Adrenal gland (tissue), 12 donors: Measurements from ENCODE around the gene JAGN1. TPM values are rescaled to one million over a fixed set of nuclear protein-coding genes. Genes with fewer than 3 reads are reported as not detected.
A peak's percentile ranks its signal among the peaks of the same experiment; 100 is the strongest.

Source experiments
- DNase-seq, 7 donors: peaks; one replicate each; pipeline ENCODE4 v3.0.0-alpha.2; 2019 to 2020
- H3K27ac ChIP-seq, 5 donors: fragments of 200-600 bp; sonication (generic) in 4 of 5; 1 replicate in 3 of 5; 2 replicates in 2 of 5; pipeline versions ENCODE4 v1.5.1 to v1.8.0; 2016 to 2020; ENCODE audit warnings: mild to moderate bottlenecking in 1 of 5
- H3K27me3 ChIP-seq: fragments of 200-600 bp; 2 replicates; pipeline ENCODE4 v1.8.0; 2021
- H3K36me3 ChIP-seq, 2 donors: fragments of 200-600 bp; replicated peaks in 1 of 2; 1 replicate in 1 of 2; 2 replicates in 1 of 2; pipeline versions ENCODE4 v1.5.1 to v1.8.0; 2018 to 2022
- H3K4me1 ChIP-seq, 2 donors: fragments of 200-600 bp; replicated peaks in 1 of 2; 1 replicate in 1 of 2; 2 replicates in 1 of 2; pipeline versions ENCODE4 v1.5.1 to v1.8.0; 2018 to 2021
- H3K4me3 ChIP-seq, 4 donors: fragments of 200-600 bp; sonication (generic) in 3 of 4; one replicate each; pipeline ENCODE4 v1.5.1; 2016 to 2018
- H3K9me3 ChIP-seq, 3 donors: fragments of 200-600 bp; sonication (generic) in 1 of 3; replicated peaks in 1 of 3; 1 replicate in 2 of 3; 2 replicates in 1 of 3; pipeline versions ENCODE4 v1.5.1 to v1.8.0; 2016 to 2021
- CTCF ChIP-seq, 6 experiments: fragments of 450-650 bp in 4 of 6; fragments of 200-600 bp in 2 of 6; sonication (generic) in 1 of 6; IDR thresholded peaks; 1 replicate in 5 of 6; 2 replicates in 1 of 6; pipeline versions ENCODE4 v1.5.1 to v1.8.0; 2016 to 2021; ENCODE audit warnings: antibody characterized with exemption in 6 of 6, mild to moderate bottlenecking in 2 of 6, moderate library complexity in 1 of 6
- POLR2A ChIP-seq, 2 donors: fragments of 450-650 bp; IDR thresholded peaks; one replicate each; pipeline ENCODE4 v1.6.1; 2017; ENCODE audit warnings: antibody characterized with exemption in 2 of 2, mild to moderate bottlenecking in 2 of 2, moderate library complexity in 1 of 2
- WGBS, 4 donors: extraction: QIAGEN DNeasy Blood & Tissue Kit in 2 of 4; methylation state at CpG; one replicate each; pipeline versions ENCODE4 v1.1.5 to v1.1.7; 2013 to 2017; 5-methylcytosine and 5-hydroxymethylcytosine counted together
- intact Hi-C, 2 donors: fragments of 100-400 bp; cut with DNase I; formaldehyde crosslinking; loops; one replicate each; pipeline versions ENCODE4 v1.14.1 to v1.15.0; 2022 to 2023
- polyA plus RNA-seq, 3 donors: library from polyadenylated mRNA; stranded (reverse); fragments of 200-250 nt in 2 of 3; fragments of 350-450 nt in 1 of 3; fragmentation: Illumina TruSeq in 1 of 3; extraction: RNeasy Lipid Tissue Mini Kit (QIAGEN cat#74804) in 1 of 3; gene quantifications; one replicate each; pipeline ENCODE4 v1.2.3, GENCODE V29; 2013 to 2014
- total RNA-seq, 9 donors: library from RNA; depleted of rRNA in 4 of 9; stranded (reverse); fragments of >200 nt in 4 of 9; fragments of 120-200 nt in 1 of 9; fragmentation: NEBNext Ultra II Directional in 1 of 9; extraction: Animal tissue kit (Norgen Biotek cat#: 25700) in 1 of 9; gene quantifications; one replicate each; pipeline versions ENCODE4 v1.1.0 to v1.2.4, GENCODE V29; 2013 to 2023
- donor health status: healthy with polysubstance abuse.
- donor health status: Bipolar disorder and iron deficiency.
- donor health status: DM: yes; HTN: yes; CAD: no.
- donor health status: DM: no; HTN: no; CAD: no.
- donor health status: DM: no; HTN: no; CAD: no.
- donor health status: DM: yes; HTN: yes; CAD: no.

The JAGN1 gene
- total and polyA plus RNA-seq, 12 donors = 31.4 to 116 (median 60.7) TPM

GRCh38 chr3:9928158-9928557 lies 37.7 kb downstream of the JAGN1 start:
- no peak overlapping the region for H3K27ac ChIP-seq
- 90 to 98% (median 95%) methylated on average over 4 to 23 of the region's 23 CpGs for WGBS, 4 donors
- peaks cover 0 to 29% of the 10 kb centered on the region in 2 donors for H3K36me3 ChIP-seq
- H3K4me1 ChIP-seq = peaks cover 4 to 8% of the 10 kb centered on the region in 2 donors
- intact Hi-C loops = no loop called here
- no peaks in the 10 kb centered on the region for H3K9me3 ChIP-seq
- no peak for DNase-seq
- TF ChIP-seq CTCF (IDR thresholded peaks at IDR 0.05) = no peak
- TF ChIP-seq POLR2A (IDR thresholded peaks at IDR 0.05) = no peak
- no peak overlapping the region for H3K4me3 ChIP-seq
- H3K27me3 ChIP-seq = no peaks in the 10 kb centered on the region

- H3K27me3 ChIP-seq = no peaks in the 10 kb centered on the region
- intact Hi-C loops = no loop called here
- peaks cover 21 to 24% of the 10 kb centered on the region in 2 donors for H3K4me1 ChIP-seq
- no peak overlapping the region for H3K27ac ChIP-seq
- H3K4me3 ChIP-seq = no peak overlapping the region
- DNase-seq = no peak
- WGBS, 4 donors = 93 to 98% (median 96%) methylated on average over 4 of the region's 4 CpGs
- no peaks in the 10 kb centered on the region for H3K9me3 ChIP-seq
- H3K36me3 ChIP-seq = peaks cover 0 to 24% of the 10 kb centered on the region in 2 donors
- TF ChIP-seq POLR2A (IDR thresholded peaks at IDR 0.05) (no peak), CTCF (IDR thresholded peaks at IDR 0.05) (peak in 1 of 6 experiments; percentile 12)
These were observed 40.5 kb downstream of the JAGN1 start for GRCh38 chr3:9930804-9931418.

- no peaks in the 10 kb centered on the region for H3K27me3 ChIP-seq
- WGBS, 4 donors = 3 to 10% (median 5%) methylated on average over 10 to 13 of the region's 13 CpGs
- no peak for TF ChIP-seq POLR2A (IDR thresholded peaks at IDR 0.05)
- TF ChIP-seq CTCF (IDR thresholded peaks at IDR 0.05) = no peak
- H3K27ac ChIP-seq = peak overlapping the region in 4 of 5 donors; percentile 89 to 97 (median 93)
- H3K9me3 ChIP-seq = no peaks in the 10 kb centered on the region
- peaks cover 0 to 34% of the 10 kb centered on the region in 2 donors for H3K36me3 ChIP-seq
- H3K4me3 ChIP-seq = peak overlapping the region in 2 of 4 donors; percentile 59 to 98
- intact Hi-C loops = no loop called here
- DNase-seq = no peak
- H3K4me1 ChIP-seq = peaks cover 21 to 24% of the 10 kb centered on the region in 2 donors
These were observed 42.1 kb downstream of the JAGN1 start for GRCh38 chr3:9932535-9932842.

GRCh38 chr3:9932843-9933560 lies 42.6 kb downstream of the JAGN1 start:
- peaks cover 21 to 24% of the 10 kb centered on the region in 2 donors for H3K4me1 ChIP-seq
- intact Hi-C loops = no loop called here
- H3K36me3 ChIP-seq = peaks cover 0 to 37% of the 10 kb centered on the region in 2 donors
- WGBS, 4 donors = 0 to 2% (median 1%) methylated on average over 9 to 77 of the region's 77 CpGs; no CpG with 5 or more reads in 1 of the 4 donors
- H3K4me3 ChIP-seq = peak overlapping the region in 3 of 4 donors; percentile 45 to 98 (median 59)
- no peaks in the 10 kb centered on the region for H3K27me3 ChIP-seq
- TF ChIP-seq POLR2A (IDR thresholded peaks at IDR 0.05) = no peak
- peak; percentile 38 to 83 (median 74) for TF ChIP-seq CTCF (IDR thresholded peaks at IDR 0.05)
- peak overlapping the region in 4 of 5 donors; percentile 89 to 97 (median 93) for H3K27ac ChIP-seq
- H3K9me3 ChIP-seq = no peaks in the 10 kb centered on the region
- DNase-seq = peak; percentile 79 to 92 (median 86)
